Stimulated activated CD4-positive, alpha-beta T cell treated with anti-CD3 and anti-CD28 coated beads, Interleukin-4, amount 100 ng/mL, for 48 hours (primary cell): Measurements from ENCODE around the gene SH3TC2.
A peak's percentile ranks its signal among the peaks of the same experiment; 100 is the strongest.

Experiments
- DNase-seq, 2 donors: peaks; one replicate each; pipeline ENCODE4 v3.0.0-alpha.2; 2020; ENCODE audit warnings: low read depth in 2 of 2

Gene SH3TC2

GRCh38 chr5:149060325-149060724 lies 2.5 kb downstream of the SH3TC2 start:
- no peak for DNase-seq

- no peak for DNase-seq
Observed at GRCh38 chr5:149056616-149057165, 6.2 kb downstream of the SH3TC2 start.

- DNase-seq = no peak
Observed at GRCh38 chr5:149054416-149054815, 8.4 kb downstream of the SH3TC2 start.

DNA sequence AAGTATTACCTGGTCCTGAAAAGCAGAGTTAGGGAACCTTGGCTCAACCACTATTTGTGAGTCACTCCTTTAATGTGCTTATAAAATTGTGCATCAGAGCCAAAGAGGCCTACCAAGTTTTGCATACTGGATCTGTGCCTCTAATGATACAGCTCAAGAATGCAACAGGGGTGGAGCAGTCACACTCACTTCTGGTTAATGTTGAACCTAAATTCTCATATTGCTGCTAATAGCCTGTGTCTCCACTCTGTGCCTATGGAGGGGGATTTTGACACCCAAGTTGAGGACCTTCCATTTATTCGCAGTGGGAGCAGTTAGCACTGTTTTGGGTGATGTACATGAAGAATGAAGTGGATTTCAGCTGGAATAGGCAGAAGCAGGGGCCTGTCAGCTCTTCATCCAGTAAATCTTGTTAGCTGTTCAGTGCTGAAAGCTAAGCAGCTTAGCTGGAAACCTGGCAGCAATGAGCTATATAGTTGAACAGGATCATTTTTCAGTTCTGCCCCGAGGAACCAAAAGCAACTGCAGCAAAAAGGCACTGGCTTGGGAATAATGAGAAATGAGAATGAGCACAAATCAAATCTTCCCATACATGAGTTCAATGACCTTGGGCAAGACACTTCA lies 9.7 kb downstream of the SH3TC2 start:
- DNase-seq = no peak

- no peak for DNase-seq
Observed at GRCh38 chr5:149049371-149049781, 13.5 kb downstream of the SH3TC2 start.

- DNase-seq = no peak
Observed at GRCh38 chr5:149048811-149049210, 14.1 kb downstream of the SH3TC2 start.

DNA sequence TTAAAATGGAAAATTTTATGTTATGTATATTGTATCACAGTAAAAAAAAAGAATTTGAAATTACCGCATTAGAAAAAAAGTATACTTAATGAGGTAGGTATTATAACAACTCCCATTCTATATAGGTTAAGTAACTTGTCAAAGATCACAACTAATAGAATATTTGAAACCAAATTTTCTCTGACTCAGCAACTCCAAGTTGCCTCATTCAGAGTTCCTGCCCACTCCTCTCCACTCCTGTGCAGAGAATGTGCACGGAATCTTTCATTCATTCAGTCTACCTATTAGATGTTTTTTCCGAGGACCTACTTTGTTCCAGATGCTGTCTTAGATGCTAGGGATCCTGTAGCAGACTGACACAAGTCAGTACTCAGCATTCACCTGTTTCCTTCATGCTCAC lies 15.4 kb downstream of the SH3TC2 start:
- DNase-seq = no peak

- no peak for DNase-seq
Observed at GRCh38 chr5:149046196-149046829, 16.5 kb downstream of the SH3TC2 start.

DNA sequence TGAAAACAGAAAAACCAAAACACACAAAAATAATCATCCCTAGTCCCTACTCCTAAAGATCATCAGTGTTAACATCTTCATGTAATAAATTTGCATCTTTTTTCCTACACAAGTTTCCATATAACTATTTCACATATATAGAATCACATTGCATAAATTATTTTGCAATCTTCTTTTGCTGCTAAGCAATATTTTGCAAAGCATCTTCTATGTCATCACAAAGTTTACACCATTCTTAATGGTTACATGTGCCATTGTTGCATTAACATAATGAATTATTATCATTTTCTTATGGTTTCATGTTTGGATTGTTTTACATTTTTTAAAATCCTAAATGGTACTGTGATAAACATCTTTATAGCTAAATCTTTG lies 17.8 kb downstream of the SH3TC2 start:
- DNase-seq = no peak

GRCh38 chr5:149044453-149045088 lies 18.3 kb downstream of the SH3TC2 start:
- DNase-seq = no peak

GRCh38 chr5:149043641-149044040 lies 19.2 kb downstream of the SH3TC2 start:
- no peak for DNase-seq

DNA sequence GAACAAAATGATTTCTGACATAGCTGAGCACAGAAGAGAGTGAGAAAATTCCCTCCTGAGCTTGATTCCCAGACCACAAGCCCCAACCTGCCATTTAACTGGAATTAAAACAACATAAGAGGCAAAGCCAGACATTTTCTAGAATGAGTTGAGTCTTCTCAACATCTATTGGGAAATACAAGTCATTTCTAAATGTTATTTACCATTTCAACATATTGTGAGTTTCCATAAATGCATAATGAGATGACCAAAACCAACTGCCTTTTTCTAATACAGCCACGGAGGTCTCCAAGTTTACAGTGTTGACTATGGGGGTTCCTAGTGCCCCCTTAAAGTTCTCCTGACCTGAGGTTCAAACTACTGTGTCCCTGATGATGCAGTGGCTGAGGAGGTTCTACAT lies 20.0 kb downstream of the SH3TC2 start:
- DNase-seq = no peak

- DNase-seq = no peak
Observed at GRCh38 chr5:149041242-149041641, 21.6 kb downstream of the SH3TC2 start.

- no peak for DNase-seq
Observed at GRCh38 chr5:149040421-149040820, 22.4 kb downstream of the SH3TC2 start.

GRCh38 chr5:149039506-149039905 lies 23.4 kb downstream of the SH3TC2 start:
- no peak for DNase-seq

- DNase-seq = no peak
Observed at GRCh38 chr5:149038336-149039080, 24.4 kb downstream of the SH3TC2 start.

DNA sequence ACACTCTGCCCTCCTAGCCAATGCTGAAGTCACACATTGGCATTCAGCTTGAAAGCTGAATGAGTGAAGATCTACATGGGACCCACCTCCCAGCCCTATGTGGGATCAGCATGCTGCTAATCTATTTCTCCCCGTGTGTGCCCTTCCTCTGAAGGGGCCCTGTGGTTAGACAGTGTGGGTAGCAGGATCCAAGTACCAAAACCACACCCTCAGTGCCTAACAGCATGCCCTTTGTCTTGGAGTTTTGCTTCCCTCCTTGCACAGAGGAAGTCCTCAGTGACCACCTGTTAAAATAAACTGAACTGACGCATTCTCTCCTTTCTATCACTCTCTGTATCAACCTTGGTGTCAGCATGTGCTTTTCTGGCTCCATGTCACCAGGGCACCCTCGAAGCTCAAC lies 25.0 kb downstream of the SH3TC2 start:
- DNase-seq = no peak

DNA sequence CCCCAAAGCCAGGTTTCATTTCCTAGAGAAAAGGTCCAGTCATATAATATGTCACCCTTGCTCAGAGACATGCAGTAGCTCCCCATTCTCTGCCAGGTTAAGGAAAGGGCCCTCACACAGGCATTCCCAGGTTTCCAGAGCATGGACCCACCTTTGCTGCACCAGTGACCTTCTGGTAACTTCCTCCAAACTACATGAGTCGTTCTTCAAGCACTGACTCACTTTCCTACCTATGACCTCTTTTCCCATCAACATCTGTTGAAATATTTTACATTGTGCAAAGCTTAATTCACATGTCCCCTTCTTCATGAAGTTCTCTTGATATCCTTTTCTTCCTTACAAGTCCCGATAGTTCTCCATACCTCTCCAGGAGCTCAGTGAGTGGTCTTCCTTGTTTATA lies 25.9 kb downstream of the SH3TC2 start:
- DNase-seq = no peak

DNA sequence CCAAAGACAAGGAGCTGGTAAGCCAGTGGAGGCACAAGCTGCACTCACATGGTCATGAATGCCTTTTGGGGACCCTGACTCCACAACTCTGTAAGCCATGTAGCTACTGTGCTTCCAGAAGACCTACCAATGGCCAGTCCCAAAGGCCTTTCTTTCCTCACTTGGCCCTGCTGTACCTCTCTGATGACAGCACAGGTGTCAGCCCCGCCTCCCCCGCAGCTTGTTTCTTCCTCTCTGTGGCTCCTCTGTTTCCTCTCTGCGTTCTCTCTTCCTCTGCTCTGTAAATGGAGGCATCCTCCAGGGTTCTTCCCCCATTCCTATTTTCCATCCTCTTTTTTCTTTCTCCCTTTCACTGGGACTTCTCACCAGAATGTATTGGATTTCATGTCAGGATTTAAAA lies 26.7 kb downstream of the SH3TC2 start:
- DNase-seq = no peak

- DNase-seq = peak; percentile 57 to 59
Observed at GRCh38 chr5:149035372-149035790, 27.5 kb downstream of the SH3TC2 start.

DNA sequence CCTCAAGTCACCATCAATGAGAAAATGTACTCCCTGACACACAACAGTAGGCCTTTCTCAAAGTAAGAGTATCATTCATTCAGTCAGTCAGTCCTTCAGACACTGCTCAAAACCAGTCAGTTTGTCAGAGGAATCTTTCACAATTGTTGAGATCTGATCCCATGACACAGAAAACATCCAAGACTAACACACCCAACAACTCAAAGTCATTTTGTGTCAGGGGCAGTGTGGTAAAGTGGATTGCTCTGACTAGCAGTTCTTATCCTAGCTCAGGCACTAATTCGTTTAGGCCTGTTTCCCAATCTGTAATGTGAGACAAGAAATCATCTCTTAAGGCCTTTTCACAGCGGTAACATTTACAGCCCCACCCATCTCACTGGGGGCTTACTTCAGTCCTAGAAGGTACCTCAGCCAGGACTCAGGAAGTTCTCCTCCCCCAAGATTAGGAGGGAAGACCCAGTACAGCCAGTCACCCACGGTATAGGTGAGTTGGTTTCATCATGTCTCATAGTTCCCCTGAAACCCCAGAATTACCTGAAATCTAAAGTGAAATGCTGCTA lies 31.9 kb downstream of the SH3TC2 start:
- DNase-seq = no peak

- DNase-seq = no peak
Observed at GRCh38 chr5:149030392-149030791, 32.5 kb downstream of the SH3TC2 start.
